GM10266 (cell line): Measurements from ENCODE around the gene SNAPC1.

ENCODE experiments used
- DNase-seq: peaks from one replicate; pipeline ENCODE4 v3.0.0; 2012; ENCODE audit errors: extremely low spot score
- CTCF ChIP-seq: IDR thresholded peaks from 2 replicates; pipeline ENCODE4 v1.5.1; 2012; ENCODE audit warnings: mild to moderate bottlenecking, low read depth; ENCODE audit not compliant: control insufficient read depth, insufficient read depth; ENCODE audit errors: missing control alignments

Gene SNAPC1, protein sequence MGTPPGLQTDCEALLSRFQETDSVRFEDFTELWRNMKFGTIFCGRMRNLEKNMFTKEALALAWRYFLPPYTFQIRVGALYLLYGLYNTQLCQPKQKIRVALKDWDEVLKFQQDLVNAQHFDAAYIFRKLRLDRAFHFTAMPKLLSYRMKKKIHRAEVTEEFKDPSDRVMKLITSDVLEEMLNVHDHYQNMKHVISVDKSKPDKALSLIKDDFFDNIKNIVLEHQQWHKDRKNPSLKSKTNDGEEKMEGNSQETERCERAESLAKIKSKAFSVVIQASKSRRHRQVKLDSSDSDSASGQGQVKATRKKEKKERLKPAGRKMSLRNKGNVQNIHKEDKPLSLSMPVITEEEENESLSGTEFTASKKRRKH

GRCh38 chr14:61761959-61762786 is at the start of gene SNAPC1:
Gene SNAPC1, plus strand, starts transcription at chr14:61762420. Its CDS starts 41 bp downstream, at chr14:61762461.
- peak; percentile 94 for DNase-seq
- no peak for TF ChIP-seq CTCF

- TF ChIP-seq CTCF: no peak
- no peak for DNase-seq
Observed at GRCh38 chr14:61713724-61714437, 48.3 kb upstream of the SNAPC1 start.

GRCh38 chr14:61716956-61717355 is 45.3 kb upstream of the SNAPC1 start:
- no peak for TF ChIP-seq CTCF
- DNase-seq: no peak

DNA sequence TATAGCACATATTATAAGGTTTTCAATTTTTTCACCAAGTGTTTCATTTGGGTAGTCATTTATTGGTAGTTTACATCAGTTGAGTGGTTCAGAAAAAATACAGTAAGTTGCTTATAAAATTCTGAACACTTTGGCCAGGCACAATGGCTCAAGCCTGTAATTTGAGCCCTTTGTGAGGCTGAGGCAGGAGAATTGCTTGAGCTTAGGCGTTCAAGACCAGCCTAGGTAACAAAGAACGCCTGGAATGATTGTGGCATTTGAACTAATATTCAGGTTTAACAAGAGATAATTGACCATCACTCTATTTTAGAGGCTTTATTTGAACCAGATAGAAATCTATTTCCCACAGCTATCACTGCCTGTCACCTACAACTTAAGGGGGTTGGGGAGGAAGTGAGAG is 44.2 kb upstream of the SNAPC1 start:
- no peak for DNase-seq
- no peak for TF ChIP-seq CTCF

DNA sequence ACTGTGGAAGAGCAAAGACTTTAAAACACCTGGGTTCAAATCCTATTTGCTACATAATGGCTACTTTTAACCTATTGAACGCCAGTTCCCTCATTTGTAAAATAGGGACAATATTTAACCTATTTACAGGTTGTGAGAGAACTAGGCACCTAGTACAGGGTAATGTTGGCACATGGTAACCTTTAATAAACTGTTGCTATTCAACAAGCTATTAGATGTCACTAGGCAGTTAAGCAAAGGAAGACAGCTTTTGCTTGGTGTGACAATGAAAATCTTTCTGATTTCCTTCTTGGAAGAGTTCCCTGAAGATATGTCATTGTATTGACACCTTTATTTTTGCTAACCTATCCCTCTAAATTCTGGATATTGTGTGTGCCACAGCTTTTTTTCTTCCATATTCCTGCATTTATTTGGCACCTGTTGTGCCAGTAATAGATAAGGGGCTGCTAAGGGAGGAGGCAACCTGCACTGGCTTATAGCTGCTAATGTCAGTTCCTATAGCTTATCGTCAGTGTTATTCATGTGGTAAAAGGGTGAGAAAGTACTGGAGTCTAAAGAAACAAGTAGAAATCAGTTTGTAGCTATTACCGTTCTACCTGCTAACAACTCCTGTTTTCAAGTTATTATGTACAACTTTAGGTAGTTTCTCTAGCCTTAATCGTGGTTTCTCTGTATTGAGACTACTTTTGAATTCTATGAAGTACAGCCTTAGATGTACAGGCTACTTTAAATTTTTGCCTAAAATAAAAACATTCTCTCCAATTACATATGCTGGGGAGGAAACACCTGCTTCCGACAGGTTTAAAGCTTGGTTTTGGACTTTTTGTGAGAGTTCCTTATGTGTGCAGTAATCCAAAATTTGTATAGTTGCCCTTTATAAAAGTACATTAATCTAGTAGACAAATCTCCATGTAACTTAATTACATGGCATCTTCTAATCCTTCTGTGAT is 42.6 kb upstream of the SNAPC1 start:
- DNase-seq: no peak
- TF ChIP-seq CTCF: no peak

GRCh38 chr14:61720294-61720661 is 41.9 kb upstream of the SNAPC1 start:
- DNase-seq: no peak
- no peak for TF ChIP-seq CTCF
